Endothelial cell of umbilical vein (primary cell): ENCODE measurements around the gene MYO16. TPM values are rescaled to one million over a fixed set of nuclear protein-coding genes. Genes with fewer than 3 reads are reported as not detected.

Experiments
- BruUV-seq: library from RNA; stranded (reverse); fragments of 400-500 nt; replicated peaks from 2 replicates; lab custom pipeline; 2021; lab: Mats Ljungman, UMichigan
- CTCF ChIA-PET: fragments of 300-600, 350-600 bp; sonication (Branson Sonifier 250); formaldehyde crosslinking; loops from one replicate; lab custom pipeline; 2021; ENCODE audit warnings: antibody characterized with exemption, inconsistent platforms; lab: Charles Lee
- POLR2A ChIA-PET: fragments of 300-600, 350-600 bp; sonication (Branson Sonifier 250); formaldehyde crosslinking; loops from one replicate; lab custom pipeline; 2021; ENCODE audit warnings: antibody characterized with exemption, inconsistent platforms; lab: Charles Lee
- DNase-seq: peaks from one replicate; pipeline ENCODE4 v3.0.0-alpha.2; 2011; ENCODE audit warnings: low read depth, low spot score
- FAIRE-seq: peaks from 2 replicates; lab custom pipeline; 2011; peaks lifted over from hg19 to GRCh38; lab: Jason Lieb, UNC
- H2AFZ ChIP-seq: 2 replicates; pipeline ENCODE4 v1.6.0; 2012; ENCODE audit warnings: low read depth, low read length, control low read depth, inconsistent platforms
- H3K27ac ChIP-seq: 2 replicates; pipeline ENCODE4 v1.5.1; 2011; ENCODE audit warnings: low read depth, mild to moderate bottlenecking, control low read depth, low read length, moderate library complexity; ENCODE audit not compliant: insufficient read depth
- H3K27me3 ChIP-seq, 2 experiments: 2 replicates each; pipeline versions ENCODE4 v1.6.0 to v1.6.1; 2011; ENCODE audit warnings: low read length in 2 of 2, mixed read lengths in 1 of 2; ENCODE audit not compliant: control insufficient read depth in 2 of 2, insufficient read depth in 2 of 2
- H3K36me3 ChIP-seq, 2 experiments: 2 replicates in 1 of 2; 3 replicates in 1 of 2; pipeline ENCODE4 v1.5.1; 2011; ENCODE audit warnings: low read length in 2 of 2, mild to moderate bottlenecking in 1 of 2, moderate library complexity in 1 of 2; ENCODE audit not compliant: control insufficient read depth in 2 of 2, insufficient read depth in 2 of 2; ENCODE audit errors: extremely low read depth in 1 of 2
- H3K4me1 ChIP-seq: 3 replicates; pipeline ENCODE4 v1.5.1; 2011; ENCODE audit warnings: mild to moderate bottlenecking, low read length; ENCODE audit not compliant: control insufficient read depth, insufficient read depth; ENCODE audit errors: extremely low read depth
- H3K4me2 ChIP-seq: 2 replicates; pipeline ENCODE4 v1.6.1; 2011; ENCODE audit warnings: low read length, control low read depth, mixed read lengths; ENCODE audit not compliant: insufficient read depth
- H3K4me3 ChIP-seq, 3 experiments: fragments of 200-600 bp in 1 of 3; sonication (generic), shearing (Covaris generic) in 1 of 3; replicated peaks in 1 of 3; 2 replicates each; pipeline ENCODE4 v1.5.1; 2011 to 2016; ENCODE audit warnings: control low read depth in 3 of 3, low read length in 3 of 3, mild to moderate bottlenecking in 2 of 3, inconsistent platforms in 1 of 3, low read depth in 1 of 3, moderate library complexity in 1 of 3; ENCODE audit not compliant: insufficient read depth in 1 of 3
- H3K79me2 ChIP-seq: 2 replicates; pipeline ENCODE4 v1.6.0; 2012; ENCODE audit warnings: low read length, inconsistent platforms; ENCODE audit not compliant: control insufficient read depth, insufficient read depth
- H3K9ac ChIP-seq: replicated peaks from 2 replicates; pipeline ENCODE3; 2011; ENCODE audit warnings: low read length, control low read depth; ENCODE audit not compliant: insufficient read depth; ENCODE audit errors: extremely low read depth
- H3K9me1 ChIP-seq: replicated peaks from 3 replicates; pipeline ENCODE4 v1.6.0; 2011; ENCODE audit warnings: mild to moderate bottlenecking, low read length; ENCODE audit not compliant: control insufficient read depth, insufficient read depth; ENCODE audit errors: extremely low read depth
- H3K9me3 ChIP-seq: replicated peaks from 2 replicates; pipeline ENCODE4 v1.5.1; 2012; ENCODE audit warnings: low read length, inconsistent platforms; ENCODE audit not compliant: control insufficient read depth, insufficient read depth
- H4K20me1 ChIP-seq: replicated peaks from 2 replicates; pipeline ENCODE3; 2011; ENCODE audit warnings: mild to moderate bottlenecking, low read length; ENCODE audit not compliant: control insufficient read depth, insufficient read depth; ENCODE audit errors: extremely low read depth
- CTCF ChIP-seq, 2 donors: IDR thresholded peaks; 1 replicate in 1 of 2; 2 replicates in 1 of 2; pipeline ENCODE4 v1.5.1; 2011; ENCODE audit warnings: low read length in 2 of 2, mild to moderate bottlenecking in 2 of 2, moderate library complexity in 2 of 2, control low read depth in 1 of 2, inconsistent platforms in 1 of 2, low read depth in 1 of 2; ENCODE audit not compliant: insufficient read depth in 1 of 2; ENCODE audit errors: extremely low read depth in 1 of 2
- EZH2 ChIP-seq: IDR thresholded peaks from 2 replicates; pipeline ENCODE4 v1.6.1; 2012; ENCODE audit warnings: borderline replicate concordance, low read depth, mild to moderate bottlenecking, moderate library complexity, low read length, inconsistent platforms; ENCODE audit not compliant: severe bottlenecking
- FOS ChIP-seq: IDR thresholded peaks from 2 replicates; pipeline ENCODE4 v1.6.1; 2011; ENCODE audit warnings: mild to moderate bottlenecking, low read length, moderate library complexity, borderline replicate concordance; ENCODE audit not compliant: insufficient read depth
- GATA2 ChIP-seq: IDR thresholded peaks from 2 replicates; pipeline ENCODE4 v1.7.0; 2011; ENCODE audit warnings: low read depth, mild to moderate bottlenecking, moderate library complexity, mixed read lengths, low read length; ENCODE audit not compliant: insufficient read length, insufficient read depth
- JUN ChIP-seq: IDR thresholded peaks from 2 replicates; pipeline ENCODE4 v1.6.1; 2011; ENCODE audit warnings: borderline replicate concordance, low read depth; ENCODE audit not compliant: insufficient read length, insufficient read depth
- MAX ChIP-seq: IDR thresholded peaks from 2 replicates; pipeline ENCODE4 v1.6.1; 2011; ENCODE audit not compliant: insufficient read depth, insufficient read length
- MYC ChIP-seq: IDR thresholded peaks from one replicate; pipeline ENCODE4 v1.6.1; 2011; ENCODE audit warnings: mild to moderate bottlenecking, low read depth, low read length
- POLR2A ChIP-seq: IDR thresholded peaks from 2 replicates; pipeline ENCODE4 v1.6.1; 2012; ENCODE audit warnings: low read depth, mild to moderate bottlenecking, control low read depth, low read length
- POLR2AphosphoS5 ChIP-seq: IDR thresholded peaks from 2 replicates; pipeline ENCODE4 v1.6.1; 2012; ENCODE audit warnings: low read depth, mild to moderate bottlenecking, control low read depth, low read length, moderate library complexity; ENCODE audit not compliant: insufficient read depth
- dilution Hi-C: fragments of 300-500 bp; cut with MboI; formaldehyde crosslinking; loops from one replicate; pipeline ENCODE4 v1.15.0; 2019; ENCODE audit warnings: low sequenced_read_pairs; ENCODE audit not compliant: extremely low pct_ligation_motif_present
- intact Hi-C: fragments of 100-400 bp; cut with micrococcal nuclease; formaldehyde crosslinking; loops from one replicate; pipeline ENCODE4 v1.10.0; 2022
- polyA plus RNA-seq, 4 experiments: library from polyadenylated mRNA; depleted of rRNA in 3 of 4; stranded (reverse) in 3 of 4; unstranded in 1 of 4; fragments of >200 nt; gene quantifications; 2 replicates each; pipeline versions ENCODE4 v1.2.1 to v1.2.3, GENCODE V29; 2011 to 2012; ENCODE audit warnings: missing spikeins in 1 of 4
- total RNA-seq: library from RNA; stranded (reverse); gene quantifications from 2 replicates; pipeline ENCODE4 v1.2.3, GENCODE V29; 2021

Gene MYO16
- total and polyA plus RNA-seq, 2 donors (not counting 3 experiments of a cell fraction or from before 2014, with no cell fraction given) = 0.03 to 0.04 TPM

- CTCF ChIA-PET = no interaction called here
- intact Hi-C loops = no loop called here
- no peaks in the 10 kb centered on the region for H3K27me3 ChIP-seq
- H3K4me3 ChIP-seq = no peak overlapping the region
- dilution Hi-C loops = no loop called here
- POLR2A ChIA-PET = no interaction called here
- H3K9me1 ChIP-seq = no peaks in the 10 kb centered on the region
- no peak for FAIRE-seq
- no peaks in the 10 kb centered on the region for H3K36me3 ChIP-seq
- H3K4me2 ChIP-seq = no peak overlapping the region
- BruUV-seq = no TSS peak
- H3K27ac ChIP-seq = no peak overlapping the region
- H3K9me3 ChIP-seq = peaks cover 2% of the 10 kb centered on the region
- TF ChIP-seq POLR2A = no peak
- TF ChIP-seq CTCF (IDR thresholded peaks at IDR 0.05; ENCODE audit: extremely low read depth in 1 of 2, insufficient read depth in 1 of 2, low read depth in 1 of 2, low read length in 2 of 2) = no peak
- TF ChIP-seq POLR2AphosphoS5 = no peak
- no peak for TF ChIP-seq MYC
- TF ChIP-seq JUN = no peak
- no peak for TF ChIP-seq FOS
- TF ChIP-seq EZH2 = no peak
- TF ChIP-seq MAX = no peak
- TF ChIP-seq GATA2 = no peak
- no peak for DNase-seq
- H3K9ac ChIP-seq = no peak overlapping the region
- no peaks in the 10 kb centered on the region for H3K79me2 ChIP-seq
- H3K4me1 ChIP-seq = no peaks in the 10 kb centered on the region
- no peaks in the 10 kb centered on the region for H4K20me1 ChIP-seq
- no peak overlapping the region for H2AFZ ChIP-seq
Observed at GRCh38 chr13:108743522-108743921, 114.1 kb downstream of the MYO16 start.
